Kidney (tissue), 14 donors: Measurements from ENCODE around the gene KLC1. TPM values are rescaled to one million over a fixed set of nuclear protein-coding genes. Genes with fewer than 3 reads are reported as not detected.
A peak's percentile ranks its signal among the peaks of the same experiment; 100 is the strongest.

Experiments used
- DNase-seq, 5 donors: peaks; one replicate each; pipeline ENCODE4 v3.0.0-alpha.2; 2013 to 2020
- FAIRE-seq: peaks from 2 replicates; lab custom pipeline; 2012; peaks lifted over from hg19 to GRCh38; lab: Jason Lieb, UNC
- H3K27ac ChIP-seq, 2 donors: one replicate each; pipeline ENCODE4 v1.7.0; 2013; ENCODE audit warnings: low read depth in 2 of 2, low read length in 2 of 2, inconsistent platforms in 1 of 2
- H3K27me3 ChIP-seq: one replicate; pipeline ENCODE4 v1.7.1; 2013; ENCODE audit warnings: low read length, inconsistent platforms; ENCODE audit not compliant: control insufficient read depth, insufficient read depth
- H3K36me3 ChIP-seq, 3 donors: one replicate each; pipeline versions ENCODE4 v1.7.0 to v1.7.1; 2013; ENCODE audit warnings: low read length in 3 of 3, control low read depth in 1 of 3, inconsistent platforms in 1 of 3; ENCODE audit not compliant: insufficient read depth in 3 of 3, control insufficient read depth in 2 of 3
- H3K4me1 ChIP-seq, 3 donors: one replicate each; pipeline versions ENCODE4 v1.7.0 to v1.7.1; 2013; ENCODE audit warnings: low read length in 3 of 3, inconsistent platforms in 1 of 3, low read depth in 1 of 3; ENCODE audit not compliant: control insufficient read depth in 2 of 3, insufficient read depth in 2 of 3
- H3K4me3 ChIP-seq, 3 donors: one replicate each; pipeline versions ENCODE4 v1.7.0 to v1.8.1; 2013; ENCODE audit warnings: low read length in 3 of 3, control low read depth in 1 of 3, inconsistent platforms in 1 of 3
- H3K9ac ChIP-seq, 3 donors: one replicate each; pipeline versions ENCODE4 v1.7.0 to v1.7.1; 2013; ENCODE audit warnings: low read length in 3 of 3, control low read depth in 1 of 3, inconsistent platforms in 1 of 3
- H3K9me3 ChIP-seq, 3 donors: one replicate each; pipeline versions ENCODE4 v1.7.0 to v1.7.1; 2013; ENCODE audit warnings: low read length in 3 of 3, control low read depth in 1 of 3, inconsistent platforms in 1 of 3; ENCODE audit not compliant: control insufficient read depth in 2 of 3, insufficient read depth in 1 of 3
- intact Hi-C: fragments of 100-400 bp; cut with DNase I; formaldehyde crosslinking; loops from one replicate; pipeline ENCODE4 v1.11.1; 2022
- polyA plus RNA-seq: library from polyadenylated mRNA; stranded (reverse); fragments of 350-450 nt; fragmentation: Illumina TruSeq; extraction: RNeasy Lipid Tissue Mini Kit (QIAGEN cat#74804); gene quantifications from one replicate; pipeline ENCODE4 v1.2.3, GENCODE V29; 2014; ENCODE audit warnings: low read depth, low replicate concordance; ENCODE audit not compliant: insufficient read depth
- total RNA-seq: library from RNA; stranded (reverse); fragmentation: NEBNext Ultra II Directional; extraction: Animal tissue kit (Norgen Biotek cat#: 25700); gene quantifications from one replicate; pipeline ENCODE4 v1.2.1, GENCODE V29; 2021
- TF ChIP-seq, protein P1 (sequence below): IDR thresholded peaks from 3 replicates; pipeline ENCODE4 v1.5.1; 2012; ENCODE audit warnings: mild to moderate bottlenecking, moderate library complexity, borderline replicate concordance; ENCODE audit not compliant: insufficient read depth; ENCODE audit errors: extremely low read depth
- donor health status: control.
- donor health status: control.
- donor health status: control.
- donor health status: control.
- donor health status: control.
- donor health status: DM: yes; HTN: yes; CAD: no.
- donor health status: Normal renal cell carcinoma (clear cell type).

KLC1 gene
- total and polyA plus RNA-seq, 2 donors from 2014 or later = 49.8 to 152 TPM

DNA sequence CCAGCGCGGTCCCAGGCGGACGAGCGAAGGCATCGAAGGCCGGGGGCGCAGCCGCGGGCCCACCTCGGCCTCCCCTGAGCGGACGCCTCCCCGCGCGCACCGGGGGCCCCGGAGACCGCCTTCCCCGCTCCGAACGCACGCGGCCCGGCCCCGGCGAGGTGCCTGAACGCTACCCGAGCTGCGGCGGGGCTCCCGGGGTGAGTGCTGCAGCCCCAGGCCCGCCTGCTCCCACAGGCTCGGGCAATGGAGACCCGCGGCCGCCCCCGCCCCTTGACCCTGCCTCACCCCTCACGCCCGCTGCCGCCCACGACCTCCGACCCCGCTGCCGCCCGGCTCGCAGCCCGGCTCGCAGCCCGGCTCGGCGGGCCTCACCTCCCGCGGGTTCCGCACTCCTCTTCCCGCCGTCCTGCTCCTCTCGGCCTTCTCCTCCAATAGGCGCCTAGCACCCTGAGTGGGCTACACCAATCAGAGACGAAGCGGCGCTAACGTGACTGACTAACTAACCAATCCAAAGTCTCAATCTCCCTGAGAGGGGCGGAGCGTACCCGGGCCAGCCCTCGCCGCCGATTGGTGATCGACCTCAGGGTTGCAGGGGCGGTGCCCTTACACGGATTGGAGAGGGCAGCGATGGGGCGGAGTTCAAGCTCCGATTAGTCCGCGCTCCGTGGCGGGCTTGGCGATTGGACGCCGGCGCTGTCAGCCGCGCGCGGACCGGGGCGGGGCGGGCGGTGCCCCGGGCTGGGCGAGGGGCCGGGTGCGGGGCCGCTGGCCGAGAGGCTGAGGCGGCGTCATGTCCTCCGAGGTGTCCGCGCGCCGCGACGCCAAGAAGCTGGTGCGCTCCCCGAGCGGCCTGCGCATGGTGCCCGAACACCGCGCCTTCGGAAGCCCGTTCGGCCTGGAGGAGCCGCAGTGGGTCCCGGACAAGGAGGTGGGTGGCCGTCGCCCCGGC is 86.3 kb downstream of the KLC1 start, which contains the start of the genes XRCC3 and ZFYVE21:
Gene XRCC3 (minus strand): TSS at position 400 of the 949 bp plus-strand sequence. CDS start 4,364 bp downstream, outside the sequence.
Gene ZFYVE21 (plus strand): TSS at position 759 of the 949 bp plus-strand sequence. CDS start 32 bp downstream, at position 791.
- Histone ChIP-seq H3K9me3 (no peaks in the 10 kb centered on the region), H3K36me3 (no peaks in the 10 kb centered on the region), H3K4me3 (peak within 1 kb of the TSS; percentile 44 to 62 (median 51)), H3K4me1 (peaks cover 0 to 21% (median 16%) of the 10 kb centered on the region in 3 donors), H3K27ac (no peak within 1 kb of the TSS), H3K27me3 (no peaks in the 10 kb centered on the region), H3K9ac (peak within 1 kb of the TSS in 2 of 3 donors; percentile 63)
- TF ChIP-seq, protein P1, sequence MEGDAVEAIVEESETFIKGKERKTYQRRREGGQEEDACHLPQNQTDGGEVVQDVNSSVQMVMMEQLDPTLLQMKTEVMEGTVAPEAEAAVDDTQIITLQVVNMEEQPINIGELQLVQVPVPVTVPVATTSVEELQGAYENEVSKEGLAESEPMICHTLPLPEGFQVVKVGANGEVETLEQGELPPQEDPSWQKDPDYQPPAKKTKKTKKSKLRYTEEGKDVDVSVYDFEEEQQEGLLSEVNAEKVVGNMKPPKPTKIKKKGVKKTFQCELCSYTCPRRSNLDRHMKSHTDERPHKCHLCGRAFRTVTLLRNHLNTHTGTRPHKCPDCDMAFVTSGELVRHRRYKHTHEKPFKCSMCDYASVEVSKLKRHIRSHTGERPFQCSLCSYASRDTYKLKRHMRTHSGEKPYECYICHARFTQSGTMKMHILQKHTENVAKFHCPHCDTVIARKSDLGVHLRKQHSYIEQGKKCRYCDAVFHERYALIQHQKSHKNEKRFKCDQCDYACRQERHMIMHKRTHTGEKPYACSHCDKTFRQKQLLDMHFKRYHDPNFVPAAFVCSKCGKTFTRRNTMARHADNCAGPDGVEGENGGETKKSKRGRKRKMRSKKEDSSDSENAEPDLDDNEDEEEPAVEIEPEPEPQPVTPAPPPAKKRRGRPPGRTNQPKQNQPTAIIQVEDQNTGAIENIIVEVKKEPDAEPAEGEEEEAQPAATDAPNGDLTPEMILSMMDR = no peak
- FAIRE-seq (peak; percentile 98), DNase-seq (peak; percentile 100)
- intact Hi-C loops = no loop called here

- no peak overlapping the region for H3K27ac ChIP-seq
- H3K36me3 ChIP-seq = no peaks in the 10 kb centered on the region
- H3K9ac ChIP-seq = peak overlapping the region in 2 of 3 donors; percentile 63
- no peaks in the 10 kb centered on the region for H3K27me3 ChIP-seq
- H3K4me3 ChIP-seq = peak overlapping the region; percentile 21 to 62 (median 51)
- FAIRE-seq (no peak), DNase-seq (peak in 3 of 5 donors; percentile 30 to 87 (median 80))
- TF ChIP-seq, protein P1 = no peak
- H3K9me3 ChIP-seq = no peaks in the 10 kb centered on the region
- H3K4me1 ChIP-seq = peaks cover 0 to 21% (median 16%) of the 10 kb centered on the region in 3 donors
- intact Hi-C loops = no loop called here
Measured at GRCh38 chr14:103716091-103716801, 87.2 kb downstream of the KLC1 start.

DNA sequence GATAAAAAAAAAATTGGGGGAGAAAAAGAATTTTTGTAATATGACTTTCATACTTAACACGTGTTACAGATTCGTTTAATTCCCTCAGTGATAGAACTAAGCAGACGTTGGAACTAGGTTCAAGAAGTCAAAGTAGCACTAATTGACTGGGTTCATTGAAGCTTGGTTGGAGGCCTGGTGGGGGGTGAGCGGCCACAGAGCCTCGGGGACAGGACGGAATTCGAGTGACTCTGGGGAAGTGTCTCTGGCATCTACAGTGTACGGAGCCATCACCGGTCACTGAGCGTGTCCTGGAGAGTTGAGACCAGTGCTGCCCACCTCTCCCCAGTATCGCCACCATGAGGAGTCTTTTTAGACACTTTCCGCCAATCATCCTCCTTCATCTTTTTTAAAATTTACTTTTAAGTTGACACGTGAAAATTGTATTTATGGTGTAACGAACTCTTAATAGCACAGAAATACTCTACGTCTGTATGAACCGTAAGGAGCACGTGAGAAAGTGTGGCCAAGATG is 87.9 kb downstream of the KLC1 start:
- Histone ChIP-seq H3K27ac (no peak overlapping the region), H3K4me1 (peaks cover 0 to 16% (median 16%) of the 10 kb centered on the region in 3 donors), H3K36me3 (no peaks in the 10 kb centered on the region), H3K9me3 (no peaks in the 10 kb centered on the region), H3K27me3 (no peaks in the 10 kb centered on the region), H3K9ac (peak overlapping the region in 2 of 3 donors; percentile 63), H3K4me3 (peak overlapping the region; percentile 21 to 62 (median 51))
- DNase-seq = no peak
- intact Hi-C loops = no loop called here
- TF ChIP-seq, protein P1 = no peak
- no peak for FAIRE-seq
